ENCODE measurements around the gene PSMA7.
A peak's percentile ranks its signal among the peaks of the same experiment; 100 is the strongest.

PSMA7 gene

DNA sequence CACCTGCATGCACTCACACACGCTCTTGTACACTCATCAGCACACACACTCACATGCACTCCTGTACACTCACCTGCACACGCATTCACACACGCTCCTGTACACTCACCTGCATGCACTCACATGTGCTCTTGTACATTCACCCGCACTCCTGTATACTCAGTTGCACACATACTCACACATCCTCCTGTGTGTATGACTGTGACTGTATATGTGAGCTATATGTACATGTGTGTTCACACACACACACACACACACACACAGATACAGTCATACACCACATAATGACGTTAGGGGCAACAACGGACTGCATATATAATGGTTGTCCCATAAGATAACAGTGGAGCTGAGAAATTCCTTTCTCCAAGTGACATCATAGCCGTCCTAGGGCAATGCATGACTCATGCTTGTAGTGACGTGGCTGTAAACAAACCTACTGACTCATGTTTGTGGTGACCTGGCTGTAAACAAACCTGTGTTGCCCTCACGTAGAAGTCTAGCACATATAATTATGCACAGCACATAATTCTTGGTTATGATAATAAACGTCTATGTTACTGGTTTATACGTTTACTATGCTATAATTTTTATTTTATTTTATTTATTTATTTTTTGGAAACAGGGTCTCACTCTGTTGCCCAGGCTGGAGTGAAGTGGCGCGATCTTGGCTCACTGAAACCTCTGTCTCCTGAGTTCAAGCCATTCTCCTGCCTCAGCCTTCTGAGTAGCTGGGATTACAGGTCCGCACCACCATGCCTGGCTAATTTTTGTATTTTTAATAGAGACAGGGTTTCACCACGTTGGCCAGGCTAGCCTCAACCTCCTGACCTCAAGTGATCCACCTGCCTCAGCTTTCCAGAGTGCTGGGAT lies 54.7 kb downstream of the PSMA7 start:
- H2AFZ ChIP-seq (ENCODE audit: low read depth, low read length), result no peak overlapping the region
- DNase-seq (no peak), ATAC-seq (ENCODE audit: insufficient read depth, low read depth) (no peak; the same call in 2 of the 3 replicates)
- no peaks in the 10 kb centered on the region for H3K9me3 ChIP-seq (ENCODE audit: insufficient read depth, low read length, severe bottlenecking)
- H3K4me2 ChIP-seq (ENCODE audit: insufficient read depth, low read length), result no peak overlapping the region
- no peaks in the 10 kb centered on the region for H3K4me1 ChIP-seq (ENCODE audit: insufficient read depth, low read length)
- no peaks in the 10 kb centered on the region; the same call in 1 of the 2 replicates for H4K20me1 ChIP-seq (ENCODE audit: insufficient read depth, low read length)
- H3K36me3 ChIP-seq (ENCODE audit: insufficient read depth, low read length), result no peaks in the 10 kb centered on the region
- H3K4me3 ChIP-seq (ENCODE audit: low read depth in 1 of 2, low read length in 2 of 2), result no peak overlapping the region
- TF ChIP-seq, protein P1, sequence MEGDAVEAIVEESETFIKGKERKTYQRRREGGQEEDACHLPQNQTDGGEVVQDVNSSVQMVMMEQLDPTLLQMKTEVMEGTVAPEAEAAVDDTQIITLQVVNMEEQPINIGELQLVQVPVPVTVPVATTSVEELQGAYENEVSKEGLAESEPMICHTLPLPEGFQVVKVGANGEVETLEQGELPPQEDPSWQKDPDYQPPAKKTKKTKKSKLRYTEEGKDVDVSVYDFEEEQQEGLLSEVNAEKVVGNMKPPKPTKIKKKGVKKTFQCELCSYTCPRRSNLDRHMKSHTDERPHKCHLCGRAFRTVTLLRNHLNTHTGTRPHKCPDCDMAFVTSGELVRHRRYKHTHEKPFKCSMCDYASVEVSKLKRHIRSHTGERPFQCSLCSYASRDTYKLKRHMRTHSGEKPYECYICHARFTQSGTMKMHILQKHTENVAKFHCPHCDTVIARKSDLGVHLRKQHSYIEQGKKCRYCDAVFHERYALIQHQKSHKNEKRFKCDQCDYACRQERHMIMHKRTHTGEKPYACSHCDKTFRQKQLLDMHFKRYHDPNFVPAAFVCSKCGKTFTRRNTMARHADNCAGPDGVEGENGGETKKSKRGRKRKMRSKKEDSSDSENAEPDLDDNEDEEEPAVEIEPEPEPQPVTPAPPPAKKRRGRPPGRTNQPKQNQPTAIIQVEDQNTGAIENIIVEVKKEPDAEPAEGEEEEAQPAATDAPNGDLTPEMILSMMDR (IDR thresholded peaks at IDR 0.05; ENCODE audit: borderline replicate concordance, extremely low read depth, low read length, poor library complexity, severe bottlenecking), result no peak
- TF ChIP-seq EZH2 (IDR thresholded peaks at IDR 0.05; ENCODE audit: borderline replicate concordance, low read depth, low read length, severe bottlenecking), result no peak
- no peaks in the 10 kb centered on the region for H3K79me2 ChIP-seq (ENCODE audit: insufficient read depth, low read length)
- peaks cover 20% of the 10 kb centered on the region for H3K27me3 ChIP-seq (ENCODE audit: insufficient read depth, low read length, poor library complexity)
- H3K27ac ChIP-seq (ENCODE audit: low read length), result no peak overlapping the region
- H3K9ac ChIP-seq (ENCODE audit: low read depth, low read length), result no peak overlapping the region

DNA sequence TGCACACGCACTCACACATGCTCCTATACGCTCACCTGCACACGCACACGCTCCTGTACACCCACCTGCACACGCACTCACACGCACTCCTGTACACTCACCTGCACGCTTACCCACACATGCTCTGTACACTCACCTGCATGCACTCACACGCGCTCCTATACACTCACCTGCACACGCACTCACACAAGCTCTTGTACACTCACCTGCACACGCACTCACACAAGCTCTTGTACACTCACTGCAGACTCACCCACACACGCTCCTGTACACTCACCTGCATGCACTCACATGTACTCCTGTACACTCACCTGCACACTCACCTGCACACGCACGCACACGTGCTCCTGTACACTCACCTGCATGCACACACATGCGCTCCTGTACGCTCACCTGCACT lies 55.6 kb downstream of the PSMA7 start:
- no peaks in the 10 kb centered on the region; the same call in 1 of the 2 replicates for H4K20me1 ChIP-seq (ENCODE audit: insufficient read depth, low read length)
- no peaks in the 10 kb centered on the region for H3K4me1 ChIP-seq (ENCODE audit: insufficient read depth, low read length)
- H3K27me3 ChIP-seq (ENCODE audit: insufficient read depth, low read length, poor library complexity), result peaks cover 20% of the 10 kb centered on the region

DNA sequence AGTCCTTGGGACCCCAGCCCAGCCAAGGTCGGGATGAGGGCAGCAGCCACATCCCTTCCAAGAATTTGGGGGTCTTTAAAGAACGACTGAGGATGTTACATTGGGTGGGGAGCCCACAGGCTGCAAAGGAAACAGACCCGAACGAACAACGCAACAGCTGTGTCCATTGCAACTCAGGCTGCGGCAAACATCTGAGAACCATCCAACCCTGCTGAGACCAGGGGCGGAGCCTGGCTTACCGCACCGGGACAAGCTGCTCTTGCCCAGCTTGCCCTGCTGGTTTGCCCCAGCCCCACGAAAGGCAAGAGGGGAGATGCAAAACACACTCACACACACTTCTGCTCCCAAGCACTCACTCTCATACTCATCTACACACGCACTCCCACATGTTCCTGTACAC lies 56.0 kb downstream of the PSMA7 start:
- no peak overlapping the region for H3K27ac ChIP-seq (ENCODE audit: low read length)
- no peaks in the 10 kb centered on the region for H3K4me1 ChIP-seq (ENCODE audit: insufficient read depth, low read length)
- no peaks in the 10 kb centered on the region for H3K36me3 ChIP-seq (ENCODE audit: insufficient read depth, low read length)
- TF ChIP-seq, protein P1 (IDR thresholded peaks at IDR 0.05; ENCODE audit: borderline replicate concordance, extremely low read depth, low read length, poor library complexity, severe bottlenecking), result no peak
- TF ChIP-seq EZH2 (IDR thresholded peaks at IDR 0.05; ENCODE audit: borderline replicate concordance, low read depth, low read length, severe bottlenecking), result no peak
- H4K20me1 ChIP-seq (ENCODE audit: insufficient read depth, low read length), result no peaks in the 10 kb centered on the region; the same call in 1 of the 2 replicates
- DNase-seq (no peak), ATAC-seq (ENCODE audit: insufficient read depth, low read depth) (peak; percentile 31; the same call in 1 of the 3 replicates)
- no peak overlapping the region for H3K9ac ChIP-seq (ENCODE audit: low read depth, low read length)
- H3K4me2 ChIP-seq (ENCODE audit: insufficient read depth, low read length), result no peak overlapping the region
- H3K27me3 ChIP-seq (ENCODE audit: insufficient read depth, low read length, poor library complexity), result peaks cover 20% of the 10 kb centered on the region
- no peaks in the 10 kb centered on the region for H3K9me3 ChIP-seq (ENCODE audit: insufficient read depth, low read length, severe bottlenecking)
- no peaks in the 10 kb centered on the region for H3K79me2 ChIP-seq (ENCODE audit: insufficient read depth, low read length)
- H3K4me3 ChIP-seq (ENCODE audit: low read depth in 1 of 2, low read length in 2 of 2), result no peak overlapping the region
- H2AFZ ChIP-seq (ENCODE audit: low read depth, low read length), result no peak overlapping the region

More for the DNA sequence above, 55.6 kb downstream of the PSMA7 start:
- Histone ChIP-seq H3K36me3 (ENCODE audit: insufficient read depth, low read length) (no peaks in the 10 kb centered on the region), H3K4me2 (ENCODE audit: insufficient read depth, low read length) (no peak overlapping the region), H2AFZ (ENCODE audit: low read depth, low read length) (no peak overlapping the region), H3K27ac (ENCODE audit: low read length) (no peak overlapping the region), H3K9ac (ENCODE audit: low read depth, low read length) (no peak overlapping the region), H3K79me2 (ENCODE audit: insufficient read depth, low read length) (no peaks in the 10 kb centered on the region), H3K4me3 (ENCODE audit: low read depth in 1 of 2, low read length in 2 of 2) (no peak overlapping the region), H3K9me3 (ENCODE audit: insufficient read depth, low read length, severe bottlenecking) (no peaks in the 10 kb centered on the region)
- no peak for DNase-seq
- TF ChIP-seq, protein P1 (IDR thresholded peaks at IDR 0.05; ENCODE audit: borderline replicate concordance, extremely low read depth, low read length, poor library complexity, severe bottlenecking), result no peak
- no peak for TF ChIP-seq EZH2 (IDR thresholded peaks at IDR 0.05; ENCODE audit: borderline replicate concordance, low read depth, low read length, severe bottlenecking)
- no peak for ATAC-seq (ENCODE audit: insufficient read depth, low read depth)

Measured in DND-41 (cell line).